C4-2B (cell line): ENCODE results near the gene ELOVL2.

Experiments
- H3K27ac ChIP-seq: fragments of 450-650 bp; 2 replicates; pipeline ENCODE4 v1.5.1; 2017
- ZFX ChIP-seq: fragments of 450-650 bp; IDR thresholded peaks from 2 replicates; pipeline ENCODE4 v1.6.1; 2017
- TF ChIP-seq, protein P1 (sequence below): fragments of 450-650 bp; conservative IDR thresholded peaks from 2 replicates; pipeline ENCODE4 v1.5.1; 2017; ENCODE audit warnings: mild to moderate bottlenecking

ELOVL2 gene

DNA sequence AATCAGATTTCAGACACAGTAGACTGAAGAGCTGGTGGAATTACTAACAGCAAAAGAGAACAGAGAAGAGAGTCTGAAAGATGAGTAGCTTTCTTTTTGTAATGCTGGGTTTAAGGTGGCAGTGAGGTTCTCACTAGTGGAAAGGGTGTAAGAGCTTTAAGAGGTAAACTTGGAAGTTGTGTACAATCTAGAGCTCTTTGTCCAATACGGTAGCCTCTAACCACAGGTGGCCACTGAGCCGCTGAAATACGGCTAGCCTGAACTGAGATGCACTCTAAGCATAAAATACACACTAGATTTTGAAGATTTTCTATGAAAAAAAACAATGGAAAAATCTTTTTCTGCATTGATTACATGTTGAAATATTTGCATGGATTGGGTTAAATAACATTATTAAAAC is 4.0 kb downstream of the ELOVL2 start:
- no peak overlapping the region for H3K27ac ChIP-seq
- TF ChIP-seq, protein P1, sequence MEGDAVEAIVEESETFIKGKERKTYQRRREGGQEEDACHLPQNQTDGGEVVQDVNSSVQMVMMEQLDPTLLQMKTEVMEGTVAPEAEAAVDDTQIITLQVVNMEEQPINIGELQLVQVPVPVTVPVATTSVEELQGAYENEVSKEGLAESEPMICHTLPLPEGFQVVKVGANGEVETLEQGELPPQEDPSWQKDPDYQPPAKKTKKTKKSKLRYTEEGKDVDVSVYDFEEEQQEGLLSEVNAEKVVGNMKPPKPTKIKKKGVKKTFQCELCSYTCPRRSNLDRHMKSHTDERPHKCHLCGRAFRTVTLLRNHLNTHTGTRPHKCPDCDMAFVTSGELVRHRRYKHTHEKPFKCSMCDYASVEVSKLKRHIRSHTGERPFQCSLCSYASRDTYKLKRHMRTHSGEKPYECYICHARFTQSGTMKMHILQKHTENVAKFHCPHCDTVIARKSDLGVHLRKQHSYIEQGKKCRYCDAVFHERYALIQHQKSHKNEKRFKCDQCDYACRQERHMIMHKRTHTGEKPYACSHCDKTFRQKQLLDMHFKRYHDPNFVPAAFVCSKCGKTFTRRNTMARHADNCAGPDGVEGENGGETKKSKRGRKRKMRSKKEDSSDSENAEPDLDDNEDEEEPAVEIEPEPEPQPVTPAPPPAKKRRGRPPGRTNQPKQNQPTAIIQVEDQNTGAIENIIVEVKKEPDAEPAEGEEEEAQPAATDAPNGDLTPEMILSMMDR = no peak
- no peak for TF ChIP-seq ZFX

- no peak for TF ChIP-seq ZFX
- TF ChIP-seq, protein P1 = no peak
- no peak overlapping the region for H3K27ac ChIP-seq
Observed at GRCh38 chr6:11039040-11039439, 5.1 kb downstream of the ELOVL2 start.

GRCh38 chr6:11036977-11037430 is 7.1 kb downstream of the ELOVL2 start:
- TF ChIP-seq, protein P1 = no peak
- no peak for TF ChIP-seq ZFX

DNA sequence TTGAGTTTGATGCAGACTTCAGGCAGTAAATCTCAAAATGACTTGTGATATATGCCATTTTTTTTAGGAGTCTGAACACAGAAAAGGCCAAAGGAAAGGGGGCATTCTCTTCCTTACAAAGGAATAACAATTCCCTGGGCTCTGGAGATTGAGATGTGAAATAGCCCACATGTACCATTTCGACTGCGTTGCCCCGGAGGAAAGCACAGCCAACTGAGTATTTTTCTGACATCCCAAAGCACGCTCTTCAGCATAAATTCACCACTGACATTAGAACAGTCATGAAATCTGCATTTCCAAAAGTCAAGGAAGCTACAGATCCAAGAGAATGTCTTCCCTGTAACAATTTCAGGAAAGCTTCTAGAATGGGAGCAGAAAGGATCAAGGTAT is 7.8 kb downstream of the ELOVL2 start:
- no peak for TF ChIP-seq ZFX
- TF ChIP-seq, protein P1 = no peak
- H3K27ac ChIP-seq = no peak overlapping the region

More at GRCh38 chr6:11036977-11037430, 7.1 kb downstream of the ELOVL2 start:
- H3K27ac ChIP-seq = no peak overlapping the region

DNA sequence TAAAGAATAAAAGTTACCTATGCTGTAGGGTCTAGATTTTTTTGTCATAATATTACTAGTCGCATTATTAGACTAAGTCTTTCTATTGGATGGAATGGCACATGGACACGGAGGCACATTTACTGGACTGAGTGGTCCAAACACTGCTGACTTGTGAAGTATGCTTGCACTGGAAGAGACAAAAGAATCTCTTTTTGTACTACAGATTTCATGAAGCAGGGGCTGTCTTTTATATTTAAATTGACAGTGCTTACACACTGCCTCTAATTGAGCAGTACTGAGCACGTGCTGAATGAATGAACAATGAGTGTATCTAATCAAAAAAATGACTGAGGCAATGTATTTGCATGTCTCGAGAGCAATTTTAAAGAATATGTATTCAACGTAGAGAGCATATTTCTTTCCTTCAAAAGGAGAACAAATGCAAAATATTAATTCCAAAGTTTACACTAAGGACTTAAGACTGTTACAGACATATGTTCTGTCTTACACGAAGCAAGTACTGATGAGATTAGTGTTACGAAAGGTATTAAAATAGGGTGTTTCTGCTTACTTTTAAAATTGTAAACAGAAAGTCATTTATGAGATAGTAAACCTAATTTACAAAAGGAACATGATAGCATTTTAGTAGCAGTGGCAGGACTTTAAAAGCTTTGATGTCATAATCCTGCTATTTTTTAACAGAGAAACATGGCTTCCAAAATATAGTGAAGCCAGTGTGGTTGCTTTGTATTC is 8.3 kb downstream of the ELOVL2 start:
- no peak overlapping the region for H3K27ac ChIP-seq
- TF ChIP-seq, protein P1 = no peak
- no peak for TF ChIP-seq ZFX

DNA sequence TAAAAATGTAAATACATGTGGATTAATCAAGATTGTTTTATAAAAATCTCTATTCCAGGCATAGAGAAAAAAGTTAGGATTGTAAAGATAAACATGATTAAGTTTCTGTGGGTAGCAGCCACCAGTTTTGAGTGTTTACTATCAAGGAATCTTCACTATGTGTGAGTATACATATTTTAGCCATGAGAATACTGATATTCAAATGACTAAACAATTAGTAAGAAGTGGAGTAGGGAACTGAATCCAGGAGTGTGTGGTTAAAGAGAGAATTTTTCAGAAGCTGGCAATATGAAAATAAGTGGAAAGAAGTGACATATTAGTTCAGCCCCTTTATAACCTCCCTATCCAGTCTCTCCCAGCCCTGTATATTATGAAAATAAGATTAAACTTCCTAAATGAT is 10.3 kb downstream of the ELOVL2 start:
- TF ChIP-seq, protein P1 = no peak
- no peak for TF ChIP-seq ZFX
- H3K27ac ChIP-seq = no peak overlapping the region

DNA sequence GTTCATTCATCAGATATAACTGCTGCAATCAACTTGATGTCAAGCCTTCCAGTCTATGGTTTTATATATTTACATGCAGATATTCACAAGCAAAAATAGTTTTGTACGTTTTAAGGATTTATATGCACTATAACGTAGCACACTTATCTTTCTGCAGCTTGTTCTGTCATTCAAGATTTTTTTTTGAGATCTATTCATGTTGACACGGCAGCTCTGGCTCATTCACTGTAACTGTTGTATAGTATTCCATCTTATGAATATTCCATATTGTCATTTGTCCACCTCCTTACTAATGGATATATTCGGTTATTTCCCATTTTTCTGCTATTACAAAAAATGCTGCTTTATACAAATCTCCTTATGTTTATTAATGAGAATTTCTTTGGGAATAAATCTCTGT is 13.2 kb downstream of the ELOVL2 start:
- H3K27ac ChIP-seq = no peak overlapping the region

More for the DNA sequence above, 13.2 kb downstream of the ELOVL2 start:
- TF ChIP-seq, protein P1 = no peak
- no peak for TF ChIP-seq ZFX
